IMR-90 (cell line): ENCODE measurements around the gene KIF16B. TPM values are rescaled to one million over a fixed set of nuclear protein-coding genes. Genes with fewer than 3 reads are reported as not detected.

Source experiments
- ATAC-seq: fragments of 200-7000 bp; cut with Tn5 transposase; 2 replicates; pipeline ENCODE4 v1.9.1; 2020; ENCODE audit warnings: low read depth, mild to moderate bottlenecking, moderate library complexity
- BruUV-seq: library from RNA; stranded (reverse); fragments of 400-500 nt; replicated peaks from 2 replicates; lab custom pipeline; 2021; lab: Mats Ljungman, UMichigan
- CTCF ChIA-PET: fragments of 300-600 bp; formaldehyde crosslinking; extraction: SDS; loops from one replicate; lab custom pipeline; 2021; ENCODE audit warnings: antibody characterized with exemption; lab: Yijun Ruan, JAX
- POLR2A ChIA-PET: fragments of 300-600 bp; sonication (Branson Sonifier 250); formaldehyde crosslinking; loops from one replicate; lab custom pipeline; 2022; ENCODE audit warnings: antibody characterized with exemption; ENCODE audit not compliant: unreplicated experiment; lab: Charles Lee
- DNase-seq: peaks from one replicate; pipeline ENCODE4 v3.0.0; 2013
- H2AFZ ChIP-seq: replicated peaks from 2 replicates; pipeline ENCODE3; 2013; ENCODE audit warnings: low read length, mild to moderate bottlenecking; ENCODE audit not compliant: poor library complexity
- H2AK5ac ChIP-seq: 2 replicates; pipeline ENCODE4 v1.6.1; 2013; ENCODE audit warnings: low read depth, low read length, inconsistent platforms
- H2AK9ac ChIP-seq: replicated peaks from 2 replicates; pipeline ENCODE3; 2013; ENCODE audit warnings: mild to moderate bottlenecking, low read depth, low read length, moderate library complexity; ENCODE audit not compliant: poor library complexity
- H2BK120ac ChIP-seq: 2 replicates; pipeline ENCODE4 v1.6.1; 2013; ENCODE audit warnings: low read depth, low read length, inconsistent platforms
- H2BK15ac ChIP-seq: 3 replicates; pipeline ENCODE4 v1.6.1; 2013; ENCODE audit warnings: low read depth, low read length, inconsistent platforms
- H2BK20ac ChIP-seq: 2 replicates; pipeline ENCODE4 v1.6.1; 2013; ENCODE audit warnings: low read depth, mild to moderate bottlenecking, inconsistent platforms, low read length, moderate library complexity
- H2BK5ac ChIP-seq: 2 replicates; pipeline ENCODE4 v1.6.1; 2013; ENCODE audit warnings: mild to moderate bottlenecking, low read depth, low read length, inconsistent platforms; ENCODE audit not compliant: poor library complexity, severe bottlenecking
- H3K14ac ChIP-seq: replicated peaks from 2 replicates; pipeline ENCODE4 v1.6.1; 2013; ENCODE audit warnings: low read depth, low read length, inconsistent platforms
- H3K18ac ChIP-seq: 2 replicates; pipeline ENCODE4 v1.6.1; 2013; ENCODE audit warnings: low read depth, low read length, control low read depth
- H3K23ac ChIP-seq: 2 replicates; pipeline ENCODE4 v1.6.1; 2013; ENCODE audit warnings: low read depth, low read length, inconsistent platforms
- H3K27ac ChIP-seq: 2 replicates; pipeline ENCODE4 v1.5.1; 2013; ENCODE audit warnings: mild to moderate bottlenecking, control low read depth, low read length; ENCODE audit not compliant: insufficient read depth
- H3K27me3 ChIP-seq: 2 replicates; pipeline ENCODE4 v1.6.1; 2013; ENCODE audit warnings: low read length; ENCODE audit not compliant: control insufficient read depth, insufficient read depth
- H3K36me3 ChIP-seq: 2 replicates; pipeline ENCODE4 v1.6.1; 2013; ENCODE audit warnings: low read length, mixed read lengths; ENCODE audit not compliant: control insufficient read depth, insufficient read depth
- H3K4ac ChIP-seq: 2 replicates; pipeline ENCODE4 v1.6.1; 2013; ENCODE audit warnings: low read depth, low read length, inconsistent platforms
- H3K4me1 ChIP-seq: 2 replicates; pipeline ENCODE4 v1.6.1; 2013; ENCODE audit warnings: low read length, mixed read lengths; ENCODE audit not compliant: control insufficient read depth, insufficient read depth
- H3K4me2 ChIP-seq: 2 replicates; pipeline ENCODE4 v1.6.1; 2013; ENCODE audit warnings: low read depth, mild to moderate bottlenecking, control low read depth, low read length, moderate library complexity
- H3K4me3 ChIP-seq: 2 replicates; pipeline ENCODE4 v1.5.1; 2013; ENCODE audit warnings: low read depth, mild to moderate bottlenecking, control low read depth, low read length, moderate library complexity; ENCODE audit not compliant: insufficient read depth
- H3K56ac ChIP-seq: 2 replicates; pipeline ENCODE4 v1.6.1; 2013; ENCODE audit warnings: low read length, inconsistent platforms; ENCODE audit not compliant: insufficient read depth; ENCODE audit errors: extremely low read depth
- H3K79me1 ChIP-seq, 2 experiments: 2 replicates each; pipeline ENCODE4 v1.6.1; 2013; ENCODE audit warnings: low read length in 2 of 2, inconsistent platforms in 1 of 2, low read depth in 1 of 2
- H3K9ac ChIP-seq: 2 replicates; pipeline ENCODE4 v1.6.1; 2013; ENCODE audit warnings: low read depth, low read length, control low read depth
- H3K9me1 ChIP-seq: 2 replicates; pipeline ENCODE4 v1.6.1; 2013; ENCODE audit warnings: low read length, inconsistent platforms; ENCODE audit not compliant: insufficient read depth
- H3K9me3 ChIP-seq: 2 replicates; pipeline ENCODE4 v1.6.1; 2013; ENCODE audit warnings: low read length; ENCODE audit not compliant: control insufficient read depth, insufficient read depth
- H4K20me1 ChIP-seq: 2 replicates; pipeline ENCODE4 v1.6.1; 2013; ENCODE audit warnings: low read length, inconsistent platforms; ENCODE audit not compliant: insufficient read depth
- H4K5ac ChIP-seq: 2 replicates; pipeline ENCODE4 v1.6.1; 2013; ENCODE audit warnings: mild to moderate bottlenecking, low read depth, low read length, control low read depth
- H4K8ac ChIP-seq, 2 experiments: 2 replicates each; pipeline ENCODE4 v1.6.1; 2013; ENCODE audit warnings: low read depth in 2 of 2, low read length in 2 of 2, control low read depth in 1 of 2, inconsistent platforms in 1 of 2
- H4K91ac ChIP-seq: 2 replicates; pipeline ENCODE4 v1.6.1; 2013; ENCODE audit warnings: low read depth, low read length, inconsistent platforms; ENCODE audit not compliant: insufficient read depth
- BHLHE40 ChIP-seq: fragments of 150-350 bp; IDR thresholded peaks from 2 replicates; pipeline ENCODE4 v1.6.1; 2016; ENCODE audit warnings: mild to moderate bottlenecking, low read depth, low read length
- CEBPB ChIP-seq: IDR thresholded peaks from 2 replicates; pipeline ENCODE4 v1.6.1; 2012; ENCODE audit warnings: low read depth, low read length, improper control_type of control experiment
- CHD1 ChIP-seq: IDR thresholded peaks from 2 replicates; pipeline ENCODE4 v1.6.1; 2012; ENCODE audit warnings: low read depth, low read length, improper control_type of control experiment
- CTCF ChIP-seq: conservative IDR thresholded peaks from 2 replicates; pipeline ENCODE4 v1.5.1; 2012; ENCODE audit warnings: mild to moderate bottlenecking, low read depth, low read length, improper control_type of control experiment
- ELK1 ChIP-seq: fragments of 150-350 bp; IDR thresholded peaks from 2 replicates; pipeline ENCODE4 v1.6.1; 2016; ENCODE audit warnings: low read depth, mild to moderate bottlenecking, low read length, moderate library complexity, borderline replicate concordance
- FOS ChIP-seq: fragments of 150-350 bp; IDR thresholded peaks from 2 replicates; pipeline ENCODE4 v1.6.1; 2016; ENCODE audit warnings: low read depth, low read length
- MAFK ChIP-seq: IDR thresholded peaks from 2 replicates; pipeline ENCODE4 v1.6.1; 2012; ENCODE audit warnings: low read depth, low read length, improper control_type of control experiment
- MAZ ChIP-seq: IDR thresholded peaks from 2 replicates; pipeline ENCODE4 v1.6.1; 2012; ENCODE audit warnings: low read depth, mild to moderate bottlenecking, low read length, improper control_type of control experiment, moderate library complexity, borderline replicate concordance
- MXI1 ChIP-seq: IDR thresholded peaks from 2 replicates; pipeline ENCODE4 v1.6.1; 2012; ENCODE audit warnings: low read depth, mild to moderate bottlenecking, low read length, moderate library complexity, borderline replicate concordance
- NFE2L2 ChIP-seq: fragments of 150-350 bp; IDR thresholded peaks from 2 replicates; pipeline ENCODE4 v1.6.1; 2016; ENCODE audit warnings: low read depth, mild to moderate bottlenecking, low read length
- POLR2A ChIP-seq: IDR thresholded peaks from 2 replicates; pipeline ENCODE4 v1.6.1; 2012; ENCODE audit warnings: mild to moderate bottlenecking, low read depth, low read length
- RAD21 ChIP-seq: IDR thresholded peaks from 2 replicates; pipeline ENCODE4 v1.6.1; 2012; ENCODE audit warnings: low read length, improper control_type of control experiment
- RCOR1 ChIP-seq: IDR thresholded peaks from 2 replicates; pipeline ENCODE4 v1.6.1; 2012; ENCODE audit warnings: mild to moderate bottlenecking, low read length, improper control_type of control experiment; ENCODE audit not compliant: insufficient replicate concordance
- RFX5 ChIP-seq: IDR thresholded peaks from 2 replicates; pipeline ENCODE4 v1.8.0; 2012; ENCODE audit warnings: low read depth, mild to moderate bottlenecking, low read length, moderate library complexity
- SMC3 ChIP-seq: fragments of 150-350 bp; IDR thresholded peaks from 2 replicates; pipeline ENCODE4 v1.6.1; 2016; ENCODE audit warnings: low read depth, mild to moderate bottlenecking, antibody characterized with exemption, low read length, moderate library complexity
- USF2 ChIP-seq: fragments of 150-350 bp; IDR thresholded peaks from 2 replicates; pipeline ENCODE4 v1.6.1; 2017; ENCODE audit warnings: mild to moderate bottlenecking, antibody characterized with exemption, low read length, low read depth
- WGBS, 2 experiments: methylation state at CpG; one replicate each; pipeline versions ENCODE4 v1.1.5 to v1.1.7; 2013; ENCODE audit warnings: missing lambda C conversion rate in 2 of 2; ENCODE audit not compliant: insufficient read length in 1 of 2; ENCODE audit errors: extremely low coverage in 2 of 2; 5-methylcytosine and 5-hydroxymethylcytosine counted together
- dilution Hi-C: fragments of 300-500 bp; cut with HindIII; formaldehyde crosslinking; loops from one replicate; pipeline ENCODE4 v1.14.3; 2018; ENCODE audit warnings: low sequenced_read_pairs; ENCODE audit not compliant: unreplicated experiment
- in situ Hi-C: fragments of 300-500 bp; cut with MboI; formaldehyde crosslinking; loops from 3 replicates; pipeline ENCODE4 v1.14.3; 2019; ENCODE audit warnings: low sequenced_read_pairs, inconsistent platforms, mixed read lengths
- intact Hi-C: fragments of 100-400 bp; cut with micrococcal nuclease; formaldehyde crosslinking; loops from 2 replicates; pipeline ENCODE4 v1.10.0; 2022
- polyA plus RNA-seq, 3 experiments: library from polyadenylated mRNA; depleted of rRNA; stranded (reverse); fragments of >200 nt; gene quantifications; 2 replicates each; pipeline ENCODE4 v1.2.3, GENCODE V29; 2012; ENCODE audit warnings: low replicate concordance in 1 of 3
- total RNA-seq: library from RNA; depleted of rRNA; stranded (reverse); fragments of >200 nt; gene quantifications from 2 replicates; pipeline ENCODE4 v1.2.3, GENCODE V29; 2012

Gene KIF16B
- total and polyA plus RNA-seq, 2 of the 4 experiments (the other 2 are of a cell fraction): 4.7 to 10.0 TPM

GRCh38 chr20:16270314-16270931 is 302.8 kb downstream of the KIF16B start:
- peaks cover 5% of the 10 kb centered on the region; the same call in 1 of the 2 replicates for H3K36me3 ChIP-seq
- intact Hi-C loops: no loop called here
- no peak overlapping the region for H2AK5ac ChIP-seq
- H3K23ac ChIP-seq: no peak overlapping the region
- no peak overlapping the region for H4K91ac ChIP-seq
- H3K4me1 ChIP-seq: no peaks in the 10 kb centered on the region
- H4K8ac ChIP-seq: no peak overlapping the region
- BruUV-seq: no TSS peak
- H3K14ac ChIP-seq: no peak overlapping the region
- in situ Hi-C loops: no loop called here
- CTCF ChIA-PET: no interaction called here
- WGBS, 2 experiments: 73% methylated on average over 2 of the region's 6 CpGs; no CpG with 5 or more reads in 1 of the 2 experiments
- no peak overlapping the region for H3K4me2 ChIP-seq
- H2AK9ac ChIP-seq: no peak overlapping the region
- no peak overlapping the region for H3K56ac ChIP-seq
- no peak overlapping the region for H3K18ac ChIP-seq
- no peaks in the 10 kb centered on the region for H4K20me1 ChIP-seq
- H3K27ac ChIP-seq: no peak overlapping the region
- H3K79me1 ChIP-seq: no peaks in the 10 kb centered on the region
- H4K5ac ChIP-seq: no peak overlapping the region
- no peak overlapping the region for H2BK20ac ChIP-seq
- H3K9me3 ChIP-seq: no peaks in the 10 kb centered on the region
- dilution Hi-C loops: no loop called here
- no peak overlapping the region for H3K9ac ChIP-seq
- no peaks in the 10 kb centered on the region for H3K9me1 ChIP-seq
- no peaks in the 10 kb centered on the region for H3K27me3 ChIP-seq
- no peak overlapping the region for H2BK5ac ChIP-seq
- POLR2A ChIA-PET: no interaction called here
- no peak overlapping the region for H2BK120ac ChIP-seq
- DNase-seq (no peak), ATAC-seq (no peak)
- no peak overlapping the region for H2BK15ac ChIP-seq
- no peak overlapping the region for H3K4ac ChIP-seq
- TF ChIP-seq MXI1: no peak
- no peak for TF ChIP-seq CHD1
- TF ChIP-seq POLR2A: no peak
- no peak for TF ChIP-seq RFX5
- TF ChIP-seq RAD21: no peak
- TF ChIP-seq ELK1: no peak
- no peak for TF ChIP-seq RCOR1
- TF ChIP-seq MAZ: no peak
- no peak for TF ChIP-seq SMC3
- TF ChIP-seq MAFK: no peak
- TF ChIP-seq CEBPB: no peak
- TF ChIP-seq FOS: no peak
- no peak for TF ChIP-seq USF2
- no peak for TF ChIP-seq NFE2L2
- no peak for TF ChIP-seq BHLHE40
- no peak for TF ChIP-seq CTCF
- H3K4me3 ChIP-seq: no peak overlapping the region
- H2AFZ ChIP-seq: no peak overlapping the region
